Fibroblast of the conjunctiva (primary cell): Measurements from ENCODE around the gene ZP1.

Source experiments
- DNase-seq: peaks from one replicate; pipeline ENCODE4 v3.0.0-alpha.2; 2010; ENCODE audit warnings: low read depth

Gene ZP1

GRCh38 chr11:60844045-60844869 lies 23.1 kb upstream of the ZP1 start:
- no peak for DNase-seq

DNA sequence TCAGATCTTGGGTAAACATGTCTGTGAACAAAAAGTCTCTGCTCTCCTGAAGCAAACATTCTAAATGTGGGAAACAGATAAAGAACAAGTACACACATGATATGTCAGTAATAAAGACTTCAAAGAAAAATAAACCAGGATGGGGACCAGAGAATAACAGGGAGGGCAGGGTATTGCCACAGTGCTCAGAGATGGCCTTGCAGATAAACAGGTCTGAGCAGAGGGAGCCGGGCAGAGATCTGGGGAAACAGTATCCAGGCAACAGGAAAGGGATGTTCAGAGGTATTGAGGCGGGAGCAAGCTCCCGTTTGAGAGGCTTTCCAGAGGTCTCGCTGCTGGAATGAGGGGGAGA lies 22.5 kb upstream of the ZP1 start:
- DNase-seq, result no peak

GRCh38 chr11:60845338-60845737 lies 22.0 kb upstream of the ZP1 start:
- no peak for DNase-seq

DNA sequence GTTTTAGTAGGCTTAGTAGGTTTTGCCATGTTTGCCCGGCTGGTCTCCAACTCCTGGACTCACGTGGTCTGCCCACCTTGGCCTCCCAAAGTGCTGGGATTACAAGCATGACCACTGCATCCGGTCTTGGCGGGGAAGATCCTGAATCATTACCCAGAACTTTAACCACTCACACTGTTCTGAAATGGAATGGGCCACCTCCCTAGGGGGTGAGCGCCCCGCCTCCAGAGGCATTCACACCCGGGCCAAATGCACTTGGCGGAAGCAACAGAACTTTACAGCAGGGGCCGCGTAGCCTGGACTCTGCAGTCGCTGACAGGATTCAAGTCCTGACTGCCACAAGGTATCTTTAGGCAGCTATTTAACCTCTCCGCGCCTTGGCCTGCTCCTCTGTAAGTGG lies 20.1 kb upstream of the ZP1 start:
- DNase-seq, result no peak

DNA sequence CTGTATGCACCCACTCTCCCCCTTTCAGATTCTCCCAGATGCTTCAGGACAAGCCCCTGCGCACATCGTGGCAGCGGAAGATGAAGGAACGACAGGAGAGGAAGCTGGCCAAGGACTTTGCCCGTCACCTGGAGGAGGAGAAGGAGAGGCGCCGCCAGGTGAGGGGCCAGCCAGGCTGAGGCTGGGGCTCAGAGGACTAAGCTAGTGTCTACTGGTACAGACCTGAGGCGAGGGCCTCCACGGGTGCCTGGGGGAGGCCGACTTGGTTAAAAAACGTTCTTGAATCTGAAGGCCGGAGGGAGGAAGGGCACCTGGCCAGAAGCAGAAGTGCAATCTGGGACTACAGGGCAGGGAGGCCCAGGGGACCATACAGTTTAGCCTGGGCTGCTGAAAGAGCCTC lies 19.4 kb upstream of the ZP1 start:
- no peak for DNase-seq

DNA sequence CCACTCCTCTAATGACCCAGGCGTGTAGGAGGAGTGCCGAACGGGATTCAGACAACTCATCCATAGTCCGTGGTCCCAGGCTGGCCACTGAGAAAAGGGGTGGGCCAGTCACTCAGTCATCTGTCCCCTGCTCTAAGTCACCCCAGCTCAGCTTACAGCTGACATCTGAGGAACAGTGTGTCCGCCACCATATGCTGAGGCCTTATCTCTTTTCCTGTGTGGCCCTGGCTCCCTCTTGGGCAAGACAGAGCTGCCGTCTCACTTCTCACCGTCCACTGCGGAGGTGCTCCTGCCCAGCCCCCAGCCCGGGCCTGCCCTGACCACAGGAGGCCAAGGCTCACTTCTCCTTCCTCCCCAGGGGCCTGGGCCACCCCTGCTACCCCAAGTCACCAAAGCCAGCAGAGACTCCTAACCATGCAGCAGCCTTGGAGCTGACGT lies 18.6 kb upstream of the ZP1 start:
- DNase-seq, result no peak

DNA sequence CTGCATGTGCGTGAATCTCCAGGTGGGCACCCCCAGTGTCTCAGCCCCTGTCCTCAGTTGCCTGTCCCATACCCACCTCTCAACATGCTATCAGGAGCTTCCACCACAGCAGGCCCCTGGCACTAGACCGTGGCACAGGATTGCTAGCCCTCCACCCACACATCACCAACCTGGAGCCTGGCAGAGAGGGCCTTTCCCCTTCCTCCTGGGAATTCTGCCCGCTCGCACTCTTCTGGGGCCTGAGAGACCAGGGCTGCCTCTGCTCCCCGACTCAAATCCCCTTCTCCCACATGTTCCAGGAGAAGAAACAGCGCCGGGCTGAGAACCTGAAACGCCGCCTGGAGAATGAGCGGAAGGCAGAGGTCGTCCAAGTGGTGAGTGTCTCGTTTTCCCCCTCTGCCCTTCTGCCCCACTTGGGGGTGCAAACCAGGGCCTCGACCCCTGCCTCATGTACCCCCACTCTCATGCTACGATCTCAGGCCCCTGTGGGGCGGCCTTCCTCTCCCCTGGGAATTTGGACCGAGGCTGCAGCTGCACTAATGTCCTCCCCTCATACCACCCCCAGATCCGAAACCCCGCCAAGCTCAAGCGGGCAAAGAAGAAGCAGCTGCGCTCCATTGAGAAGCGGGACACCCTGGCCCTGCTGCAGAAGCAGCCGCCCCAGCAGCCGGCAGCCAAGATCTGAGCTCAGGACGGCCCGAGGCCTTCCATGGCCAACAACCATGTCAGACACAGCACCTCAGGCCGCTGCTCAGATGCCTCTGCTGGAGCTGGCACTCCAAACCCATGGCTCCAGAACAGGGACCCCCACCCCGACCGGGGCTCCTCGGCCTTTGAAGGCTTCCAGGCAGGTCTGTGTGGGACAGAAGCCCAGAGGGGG lies 17.5 kb upstream of the ZP1 start:
- DNase-seq, result no peak

DNA sequence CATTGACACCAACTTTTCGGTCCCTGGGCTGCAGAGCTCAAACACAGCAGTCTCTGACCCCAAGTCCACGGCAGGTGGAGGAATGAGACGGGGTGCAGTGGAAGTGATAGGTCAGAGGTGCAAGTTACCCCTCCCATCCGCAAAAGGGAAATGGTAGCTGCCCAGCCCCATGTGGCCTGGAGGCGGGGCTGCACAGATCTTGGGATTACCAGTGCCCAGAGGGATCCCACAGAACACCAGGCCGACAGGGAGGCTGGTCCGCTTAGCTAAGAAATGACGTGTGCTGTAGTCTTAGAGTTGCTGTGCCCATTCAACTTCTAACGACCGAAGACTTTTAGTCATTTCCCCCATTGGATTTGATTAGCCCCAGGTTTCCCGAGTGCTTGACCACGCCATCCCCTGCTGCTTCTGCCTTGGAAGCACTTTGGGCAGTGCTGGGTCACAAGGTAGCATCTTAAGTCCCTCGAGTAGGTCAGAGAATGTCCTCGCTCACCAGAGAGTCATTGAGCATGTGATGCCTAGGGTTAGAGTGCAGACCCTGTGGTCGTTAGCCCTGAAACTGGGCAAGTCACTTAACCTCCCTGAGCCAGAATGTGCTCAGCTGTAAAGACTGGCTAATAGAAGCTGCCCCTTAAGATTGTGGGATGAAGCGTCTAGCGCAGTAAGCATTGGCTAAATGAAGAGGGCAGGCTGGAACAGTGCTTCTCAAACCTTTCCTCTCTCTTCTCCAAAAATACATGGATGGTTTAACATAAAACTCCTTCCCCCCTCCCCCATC lies 15.8 kb upstream of the ZP1 start:
- no peak for DNase-seq

GRCh38 chr11:60852117-60852981 lies 15.0 kb upstream of the ZP1 start:
- DNase-seq, result no peak

DNA sequence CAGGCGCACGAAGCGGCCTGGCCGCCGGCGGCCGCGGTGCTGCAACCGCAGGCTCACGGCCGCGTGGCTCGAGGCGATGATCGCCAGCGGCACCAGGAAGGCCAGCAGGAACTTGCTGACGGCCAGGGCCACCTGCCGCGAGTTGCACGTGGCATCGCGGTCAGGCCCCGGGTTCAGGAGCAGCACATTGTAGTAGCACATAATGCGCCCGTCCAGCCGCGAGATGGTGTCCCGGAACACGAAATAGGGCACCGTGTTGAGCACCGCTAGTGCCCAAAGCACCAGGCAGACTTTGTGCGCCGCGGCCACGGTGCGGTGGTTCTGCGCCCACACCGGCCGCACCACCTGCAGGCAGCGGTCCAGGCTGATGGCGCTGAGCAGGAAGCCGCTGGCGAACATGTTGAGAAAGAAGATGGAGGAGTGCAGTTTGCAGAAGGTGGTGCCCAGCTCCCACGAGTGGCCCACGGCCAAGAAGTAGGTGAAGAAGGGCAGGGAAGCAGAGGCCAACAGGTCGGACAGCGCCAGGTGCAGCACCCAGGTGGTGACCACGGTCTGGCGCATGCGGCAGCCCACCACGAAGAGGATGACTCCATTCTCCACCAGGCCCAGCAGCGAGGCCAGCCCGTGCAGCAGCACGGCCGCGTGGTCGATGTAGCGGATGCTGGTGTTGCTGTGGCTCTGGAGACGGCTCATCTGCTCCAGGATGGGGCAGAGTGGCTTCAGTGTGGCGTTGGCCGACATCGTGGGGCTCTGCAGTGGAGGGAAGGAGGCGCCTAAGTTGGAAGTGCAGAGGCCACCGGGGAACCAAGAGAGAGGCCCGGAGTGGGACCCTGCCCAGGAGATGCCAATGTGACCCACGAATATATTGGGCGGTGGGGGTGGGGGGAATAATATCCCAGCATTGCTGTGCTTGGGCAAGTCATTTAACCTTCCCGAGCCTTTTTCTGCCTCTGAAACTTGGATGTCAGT lies 14.1 kb upstream of the ZP1 start:
- no peak for DNase-seq

- no peak for DNase-seq
These were observed 13.0 kb upstream of the ZP1 start for GRCh38 chr11:60854140-60854846.

DNA sequence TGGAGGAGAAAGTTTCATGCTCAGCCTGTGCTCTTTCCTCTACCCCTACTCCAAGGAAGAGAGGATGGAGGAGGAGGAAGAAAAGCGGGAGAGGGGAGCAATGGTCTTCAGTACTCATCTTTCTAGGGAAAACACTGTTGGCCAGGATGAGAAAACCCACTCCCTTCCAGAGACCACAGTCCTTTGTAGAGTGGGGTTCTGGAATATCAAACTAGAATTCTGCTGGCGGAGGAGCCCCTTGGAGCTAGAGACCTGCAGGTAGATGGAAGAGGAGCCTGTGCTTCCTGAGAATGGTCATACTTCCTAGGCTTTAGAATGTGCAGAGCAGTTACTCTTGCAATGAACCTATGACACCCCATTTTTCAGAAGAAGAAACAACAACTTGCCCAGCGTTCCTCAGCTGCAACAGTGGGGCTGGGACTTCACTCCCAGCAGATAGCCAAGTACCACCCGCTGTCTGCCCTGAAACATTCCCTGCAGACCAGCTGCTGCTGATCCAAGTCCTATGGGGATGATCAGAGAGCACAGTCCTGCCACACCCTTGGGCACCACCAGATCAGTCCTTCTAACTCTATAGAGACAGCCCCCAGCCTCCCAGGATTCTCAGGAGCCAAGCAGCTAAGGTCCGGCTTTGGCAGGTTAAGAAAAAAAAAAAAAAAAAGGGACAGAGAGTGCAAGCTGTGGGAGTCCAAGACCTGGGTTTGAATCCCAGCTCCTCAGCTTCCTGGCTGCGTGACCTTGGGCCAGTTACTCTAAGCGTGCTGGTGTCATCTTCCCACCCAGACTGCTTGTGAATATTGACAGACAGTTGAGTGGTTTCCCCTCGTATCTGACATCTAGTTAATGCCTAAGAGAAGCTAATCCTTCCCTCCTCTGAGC lies 12.3 kb upstream of the ZP1 start:
- no peak for DNase-seq

- no peak for DNase-seq
These were observed 11.4 kb upstream of the ZP1 start, which contains the start of gene PTGDR2 for GRCh38 chr11:60855726-60856633. TSS of gene PTGDR2 (minus strand) at chr11:60855950. CDS start at chr11:60853722, 2,228 bp downstream.

DNA sequence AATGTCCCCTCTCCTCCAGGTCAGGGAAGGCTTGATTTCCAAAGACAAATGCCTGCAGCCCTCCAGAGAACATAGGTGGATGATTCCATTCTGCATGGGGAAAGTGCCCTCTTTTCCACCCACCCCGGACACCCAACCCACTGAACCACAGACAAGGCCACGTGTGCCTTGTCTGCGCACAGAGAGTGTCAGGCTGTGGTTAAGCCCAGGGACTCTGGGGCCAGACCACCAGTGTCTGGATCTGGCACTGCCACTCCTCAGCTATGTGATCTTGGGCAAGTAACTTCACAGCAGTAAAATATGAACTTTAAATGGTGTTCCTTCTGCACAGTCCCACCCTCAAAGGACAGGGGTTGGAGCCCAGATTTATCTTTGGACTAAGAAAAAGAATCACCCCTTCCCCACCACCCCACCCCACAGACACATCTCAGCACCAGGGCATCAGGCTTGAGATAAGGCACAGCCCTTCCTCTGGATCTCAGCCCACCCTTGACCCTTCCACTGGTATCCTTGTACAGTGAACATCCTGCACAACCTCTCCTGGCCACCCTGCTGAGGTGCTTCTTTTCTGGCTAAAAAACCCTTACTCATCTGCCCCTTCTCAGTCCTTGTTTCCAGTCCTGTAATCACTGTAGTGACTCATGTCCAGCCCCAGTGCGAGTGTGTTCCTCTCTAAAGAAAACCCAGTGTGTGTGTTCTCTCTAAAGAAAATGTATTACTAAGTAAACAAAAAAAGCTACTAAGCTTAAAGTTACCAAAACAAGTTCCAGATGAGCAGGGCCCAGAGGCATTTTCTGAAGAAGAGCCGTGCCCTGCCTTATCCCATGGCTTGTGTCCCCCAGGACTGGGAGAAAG lies 9.7 kb upstream of the ZP1 start:
- DNase-seq, result no peak

GRCh38 chr11:60858236-60858635 lies 9.1 kb upstream of the ZP1 start:
- no peak for DNase-seq

DNA sequence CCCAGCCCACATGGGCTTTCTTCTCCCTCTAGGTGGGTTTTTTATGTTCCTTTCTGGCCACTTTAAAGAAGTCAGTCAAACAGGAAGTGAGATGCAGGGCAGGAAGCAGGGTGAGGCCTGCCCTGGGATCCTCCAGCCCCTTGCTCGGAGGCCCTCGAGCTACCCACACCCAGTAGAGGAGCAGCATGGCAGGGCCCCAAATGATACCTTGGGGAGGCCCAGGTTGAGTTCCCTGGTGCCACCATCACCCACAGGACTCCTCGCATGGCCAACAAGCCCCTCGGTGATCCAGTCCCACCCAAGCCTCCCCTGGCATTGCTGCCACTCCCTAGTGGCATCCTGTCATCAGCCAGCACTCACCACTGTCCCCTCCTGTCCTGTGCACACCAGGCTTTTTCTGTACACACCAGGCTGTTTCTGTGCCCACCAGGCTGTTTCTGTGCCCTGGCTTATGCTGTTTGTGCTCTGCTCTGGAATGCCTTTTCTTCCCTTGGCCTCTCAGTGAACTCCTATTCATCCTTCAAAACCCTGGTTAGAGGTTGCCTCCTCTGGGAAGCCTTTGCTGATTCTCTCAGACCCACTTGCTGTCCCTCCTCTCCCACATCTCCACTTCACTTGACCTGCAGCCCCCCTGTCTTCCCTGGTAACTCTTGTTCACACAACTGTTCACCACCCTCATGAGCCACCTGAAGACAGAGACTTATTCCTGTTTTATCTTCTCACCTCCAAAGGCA lies 8.4 kb upstream of the ZP1 start:
- no peak for DNase-seq
